Measurements from ENCODE around the gene RNF166. TPM values are rescaled to one million over a fixed set of nuclear protein-coding genes. Genes with fewer than 3 reads are reported as not detected.

The RNF166 gene
- total RNA-seq, 1 experiment from 2014 or later, result 19.8 TPM

Small RNA genes lying within 50 kb of the gene (microRNA-seq; reads per million reads assigned to microRNA genes)
- 1.3 reads per million for gene MIR4722 (ENCODE audit: unreplicated experiment)

Other genes with a start within 250 kb of the RNF166 start
- gene ZC3H18, start 136.0 kb downstream of the RNF166 start, total RNA-seq (2021; ENCODE audit: unreplicated experiment), result 45.9 TPM
- not detected for gene IL17C, start 67.8 kb downstream of the RNF166 start, total RNA-seq (2021; ENCODE audit: unreplicated experiment)
- gene CYBA, start 55.4 kb downstream of the RNF166 start, total RNA-seq (2021; ENCODE audit: unreplicated experiment), result 233 TPM
- gene MVD, start 43.3 kb downstream of the RNF166 start, total RNA-seq (2021; ENCODE audit: unreplicated experiment), result 96.8 TPM
- not detected for gene SNAI3, start 19.9 kb downstream of the RNF166 start, total RNA-seq (2021; ENCODE audit: unreplicated experiment)
- gene CTU2, start 95 bp upstream of the RNF166 start, total RNA-seq (2021; ENCODE audit: unreplicated experiment), result 24.8 TPM
- 175 TPM for gene PIEZO1, start 78.8 kb upstream of the RNF166 start, total RNA-seq (2021; ENCODE audit: unreplicated experiment)
- 39.9 TPM for gene CDT1, start 97.4 kb upstream of the RNF166 start, total RNA-seq (2021; ENCODE audit: unreplicated experiment)
- gene APRT, start 105.5 kb upstream of the RNF166 start, total RNA-seq (2021; ENCODE audit: unreplicated experiment), result 231 TPM
- 81.6 TPM for gene GALNS, start 150.5 kb upstream of the RNF166 start, total RNA-seq (2021; ENCODE audit: unreplicated experiment)
- gene TRAPPC2L, start 150.7 kb upstream of the RNF166 start, total RNA-seq (2021; ENCODE audit: unreplicated experiment), result 73.8 TPM
- gene PABPN1L, start 160.3 kb upstream of the RNF166 start, total RNA-seq (2021; ENCODE audit: unreplicated experiment), result not detected